Measurements from ENCODE around the gene BANF2. TPM values are rescaled to one million over a fixed set of nuclear protein-coding genes. Genes with fewer than 3 reads are reported as not detected.
A peak's percentile ranks its signal among the peaks of the same experiment; 100 is the strongest.
"Not testable (repeated sequence)": the region's sequence is repeated elsewhere in the genome, so short reads cannot be mapped to it uniquely, and the experiment has no call there.

Gene BANF2
- total RNA-seq, 1 donor from 2014 or later: 2.2 TPM

DNA sequence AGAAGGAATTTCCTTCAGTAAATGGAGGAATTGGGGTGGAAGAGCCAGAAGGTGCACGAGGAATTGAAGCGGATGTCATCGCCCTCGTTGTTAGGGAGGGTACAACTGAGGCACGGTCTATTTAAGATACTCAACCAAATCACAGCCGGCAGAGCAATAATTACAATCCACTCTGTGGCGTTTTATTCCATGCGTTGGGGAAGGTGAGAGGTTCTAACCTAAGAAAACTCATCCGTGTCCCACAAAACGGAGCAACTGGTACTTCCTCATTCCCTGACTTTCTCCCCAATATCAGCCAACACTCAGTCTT is 16.9 kb upstream of the BANF2 start:
- DNase-seq (ENCODE audit: low spot score): no peak

DNA sequence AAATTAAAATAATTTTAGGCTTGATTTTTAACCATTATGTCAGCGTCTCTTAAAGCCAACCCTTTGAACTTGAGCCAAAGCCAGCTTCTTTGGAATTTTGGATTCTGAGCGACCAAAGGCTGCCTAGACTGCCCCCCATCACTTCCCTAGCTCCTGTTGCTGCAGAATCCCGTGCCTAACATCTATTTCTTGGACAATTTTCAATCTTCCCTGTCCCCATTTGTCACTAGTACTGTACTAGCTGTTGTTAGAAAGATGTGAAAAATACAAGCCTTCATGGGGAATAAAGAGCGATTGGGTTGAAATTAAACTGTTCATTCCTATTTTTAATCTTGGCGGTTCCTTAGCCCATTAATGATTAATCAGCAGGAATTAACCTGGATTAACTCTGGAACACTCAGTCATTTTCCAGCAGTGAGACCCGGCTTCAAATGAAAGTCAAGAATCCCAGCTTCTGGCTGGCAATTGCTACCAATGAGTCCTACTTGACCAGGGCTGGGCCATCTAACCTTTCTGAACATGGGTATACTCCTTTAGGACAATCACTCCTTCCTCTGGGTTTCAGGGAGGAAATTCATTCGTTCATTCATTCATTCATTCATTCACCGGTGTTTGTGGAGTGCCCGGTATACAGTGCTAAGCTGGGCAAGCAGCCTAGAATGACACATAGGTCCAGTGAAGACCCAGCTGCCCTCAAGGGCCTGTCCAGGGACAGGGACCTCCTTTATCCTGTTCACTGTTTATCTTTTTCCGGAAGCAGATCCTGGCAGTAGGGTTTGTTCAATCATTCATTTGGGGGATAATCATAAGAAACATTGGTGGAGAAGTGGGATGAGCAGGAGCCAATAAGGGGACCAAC is 16.3 kb upstream of the BANF2 start:
- DNase-seq (ENCODE audit: low spot score): no peak

DNA sequence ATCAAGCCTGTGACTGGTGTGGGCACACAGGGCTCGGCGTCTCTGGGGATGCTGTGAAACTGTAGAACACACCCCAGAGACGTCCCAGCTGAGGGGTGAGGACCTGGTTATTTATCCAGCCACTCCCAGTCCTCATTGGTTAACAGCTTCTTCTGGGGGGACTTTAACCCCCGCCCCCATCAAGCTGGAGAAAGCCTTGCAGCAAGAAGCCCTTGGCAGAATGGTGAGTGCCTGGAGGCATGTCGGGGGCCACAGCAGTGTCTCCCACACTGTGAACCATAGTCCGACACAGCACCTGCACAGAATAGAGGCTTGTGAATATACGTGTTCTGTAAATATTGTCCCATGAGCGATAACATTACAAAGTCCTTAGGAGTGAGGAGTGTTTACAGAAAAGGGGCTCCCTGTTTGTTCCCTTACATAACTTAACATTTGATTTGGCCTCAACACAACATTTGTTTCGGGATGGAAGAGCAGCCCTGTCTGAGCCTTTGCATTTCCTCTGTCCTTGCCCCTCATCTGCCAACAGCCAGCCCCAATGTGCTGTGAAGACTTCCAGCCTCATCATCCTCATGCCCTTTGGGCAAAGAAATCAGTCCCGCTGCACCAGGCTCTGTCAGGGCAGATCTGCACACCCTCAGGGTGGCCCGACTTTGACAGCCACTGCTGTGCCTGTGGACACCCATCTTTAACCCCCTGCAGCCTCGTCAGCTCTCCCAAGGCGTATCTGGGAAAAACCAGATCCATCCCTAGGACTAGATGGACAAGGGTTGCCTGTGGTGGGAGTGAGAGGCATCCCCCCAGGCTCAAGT is 15.5 kb upstream of the BANF2 start:
- no peak for DNase-seq (ENCODE audit: low spot score)

DNA sequence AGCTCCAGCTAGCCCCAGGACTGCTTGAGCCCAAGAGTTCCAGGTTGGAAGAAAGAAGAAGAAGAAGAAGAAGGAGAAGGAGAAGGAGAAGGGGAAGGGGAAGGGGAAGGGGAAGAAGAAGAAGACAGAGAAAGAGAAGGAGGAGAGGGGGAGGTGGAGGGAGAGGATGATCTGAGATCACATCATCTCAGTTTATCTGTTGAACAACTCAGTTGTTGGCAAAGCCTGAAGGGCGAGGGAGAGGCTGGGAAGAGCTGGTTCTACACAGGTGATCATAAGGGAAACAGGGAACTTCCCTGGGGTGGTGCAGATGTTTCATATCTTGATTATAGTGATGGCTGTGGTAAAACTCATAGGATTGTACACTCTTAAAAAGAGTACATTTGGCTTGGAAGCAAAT is 14.6 kb upstream of the BANF2 start:
- DNase-seq (ENCODE audit: low spot score): no peak

DNA sequence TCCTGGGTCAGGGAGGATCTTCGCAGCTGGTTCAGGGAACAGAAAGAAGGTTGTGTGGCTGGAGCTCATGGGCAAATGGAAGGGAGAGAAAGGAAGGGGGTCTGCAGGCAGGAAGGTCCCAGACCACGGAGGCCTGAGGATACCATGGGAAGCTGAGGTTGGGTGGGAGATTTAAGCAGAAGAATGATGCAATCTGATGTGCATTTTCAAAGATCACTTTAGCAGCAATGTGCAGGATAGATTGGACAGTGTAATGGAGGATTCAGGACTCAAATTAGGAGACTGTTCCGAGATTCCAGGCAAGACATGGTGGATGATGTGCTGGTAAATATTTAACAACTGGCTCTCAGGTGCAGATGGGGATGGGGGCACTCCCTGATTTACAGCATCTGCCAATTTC is 12.0 kb upstream of the BANF2 start:
- no peak for DNase-seq (ENCODE audit: low spot score)

DNA sequence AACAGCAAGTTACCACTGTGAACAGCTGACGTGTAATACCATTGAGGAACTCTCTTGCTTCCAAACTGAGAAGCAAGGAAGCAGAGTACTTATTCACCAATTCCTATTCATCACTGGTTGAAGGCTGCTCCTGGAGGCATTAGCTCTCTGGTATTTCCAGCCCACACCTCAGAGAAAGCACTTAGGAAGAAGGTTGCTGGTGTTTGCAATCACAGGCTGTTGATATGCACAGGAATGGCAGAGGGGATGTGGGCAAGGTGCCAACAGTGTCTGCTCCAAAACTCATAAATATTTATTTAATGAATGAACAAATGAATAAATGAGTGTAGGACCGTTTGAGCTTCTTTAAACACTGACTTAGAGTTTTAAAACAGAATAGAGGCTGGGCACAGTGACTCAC is 10.8 kb upstream of the BANF2 start:
- peak; percentile 21 for DNase-seq (ENCODE audit: low spot score)

DNA sequence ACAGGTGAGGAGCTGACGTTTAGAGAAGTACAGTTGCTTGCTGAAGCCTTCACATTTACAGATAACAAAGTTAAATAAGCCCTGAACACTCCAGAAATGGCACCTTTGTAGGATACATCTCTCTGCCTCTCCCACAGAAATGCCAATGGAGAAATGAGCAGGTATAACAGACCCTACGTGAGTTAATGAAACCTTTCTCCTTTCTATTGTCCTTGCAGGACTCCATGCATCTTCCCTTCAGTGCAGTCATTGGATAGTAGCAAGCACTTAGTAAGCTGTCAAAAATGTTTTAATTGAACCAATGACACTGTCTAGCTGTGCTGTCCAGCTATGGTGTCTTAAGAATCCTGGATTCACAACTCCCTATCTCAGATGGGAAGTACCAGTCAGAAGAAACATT is 9.6 kb upstream of the BANF2 start:
- no peak for DNase-seq (ENCODE audit: low spot score)

DNA sequence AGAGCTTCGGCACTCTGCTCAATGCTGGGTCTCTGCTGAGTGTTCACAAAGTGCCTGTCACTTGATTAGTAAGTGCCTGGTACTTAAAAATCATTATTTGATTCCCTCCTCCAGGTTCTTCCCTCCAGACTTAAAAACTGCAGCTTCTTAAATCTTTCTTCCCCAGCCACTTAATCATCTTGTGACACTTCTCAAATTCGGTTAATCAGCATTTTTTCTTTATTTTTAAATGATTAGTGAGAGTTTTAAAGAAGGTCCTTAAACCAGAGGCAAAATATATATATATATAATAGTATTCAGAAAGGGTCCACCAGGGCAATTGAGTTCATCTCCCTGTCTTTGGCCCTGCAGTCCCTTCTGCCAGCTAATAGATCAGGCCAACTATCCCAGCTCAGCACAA is 8.0 kb upstream of the BANF2 start:
- no peak for DNase-seq (ENCODE audit: low spot score)

DNA sequence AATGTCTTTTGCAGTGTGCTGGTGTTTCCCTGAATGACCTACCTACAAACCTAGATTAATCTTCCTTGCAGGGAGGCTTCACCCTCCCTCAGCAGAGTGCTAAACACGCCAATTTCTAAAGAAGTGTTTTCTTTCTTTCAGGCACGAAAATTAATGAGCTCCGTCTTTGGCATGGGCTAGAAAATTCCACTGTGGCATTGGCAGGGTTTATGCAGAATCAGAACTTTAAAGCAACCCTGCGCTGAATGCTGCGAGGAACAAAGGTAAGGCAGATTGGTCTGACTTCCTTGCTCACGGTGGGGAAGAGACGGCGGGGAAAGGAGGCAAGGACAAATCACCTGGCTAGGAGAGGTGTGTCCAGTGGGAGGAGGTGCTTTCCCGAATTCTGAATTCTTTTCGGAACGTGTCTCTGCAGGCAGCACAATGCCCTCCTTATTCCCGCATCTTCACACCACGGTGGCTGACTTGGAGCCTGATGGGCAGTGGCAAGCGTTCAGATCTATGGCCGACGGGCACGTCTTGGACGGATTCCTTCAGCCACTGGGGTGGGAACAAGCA is 6.2 kb upstream of the BANF2 start:
- no peak for DNase-seq (ENCODE audit: low spot score)

DNA sequence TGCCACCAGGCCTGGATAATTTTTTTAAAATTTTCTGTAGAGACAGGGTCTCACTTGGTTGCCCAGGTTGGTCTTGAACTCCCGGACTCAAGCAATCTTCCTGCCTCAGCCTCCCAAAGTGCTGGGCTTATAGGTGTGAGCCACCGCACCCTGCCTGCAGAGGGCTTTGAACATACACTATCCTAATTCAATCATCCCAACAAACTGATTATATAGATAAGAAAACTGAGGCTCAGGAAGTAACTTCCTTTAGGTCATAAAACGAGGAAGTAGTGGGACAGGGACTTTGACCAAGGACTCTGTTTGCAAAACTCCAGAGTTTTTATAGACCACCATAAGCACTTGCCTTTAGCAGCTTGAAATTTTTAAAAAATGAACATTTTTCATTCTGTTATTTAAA is 5.0 kb upstream of the BANF2 start:
- DNase-seq (ENCODE audit: low spot score): no peak

DNA sequence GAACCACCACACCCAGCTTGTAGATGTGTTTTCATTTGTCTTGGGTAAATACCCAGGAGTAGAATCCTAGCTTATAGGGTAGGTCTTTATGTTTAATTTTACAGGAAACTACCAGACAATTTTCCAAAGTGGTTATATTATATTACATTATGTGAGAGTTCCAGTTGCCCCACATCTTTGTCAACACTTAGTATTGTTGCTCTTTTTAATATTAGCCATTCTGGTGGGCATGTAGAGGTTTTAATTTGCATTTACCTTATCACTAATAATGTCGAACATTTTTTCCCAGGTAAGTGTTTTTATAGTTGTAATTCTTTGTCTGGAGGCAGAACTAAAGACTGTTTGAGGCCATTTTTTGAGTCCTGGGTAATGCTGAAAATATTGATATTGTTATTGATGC is 3.5 kb upstream of the BANF2 start:
- no peak for DNase-seq (ENCODE audit: low spot score)

DNA sequence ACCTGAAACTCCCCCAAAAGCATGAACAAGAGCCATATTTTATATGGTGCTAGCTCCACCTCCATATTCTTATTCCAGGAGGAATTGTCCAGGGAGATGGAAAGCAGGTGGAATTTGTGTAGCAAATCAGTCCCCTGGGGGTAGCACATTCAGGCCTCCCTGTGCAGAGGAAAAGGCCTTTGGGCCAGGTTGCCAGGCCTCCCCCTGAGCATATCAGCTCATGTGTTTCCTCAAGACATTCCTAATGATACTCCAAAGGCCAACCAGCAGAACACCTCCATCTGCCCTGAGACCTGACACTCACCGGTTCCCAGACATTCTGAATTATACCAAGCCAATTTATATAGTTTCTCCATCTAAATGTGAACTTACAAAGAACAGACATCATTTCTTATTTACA is 2.6 kb upstream of the BANF2 start:
- no peak for DNase-seq (ENCODE audit: low spot score)

DNA sequence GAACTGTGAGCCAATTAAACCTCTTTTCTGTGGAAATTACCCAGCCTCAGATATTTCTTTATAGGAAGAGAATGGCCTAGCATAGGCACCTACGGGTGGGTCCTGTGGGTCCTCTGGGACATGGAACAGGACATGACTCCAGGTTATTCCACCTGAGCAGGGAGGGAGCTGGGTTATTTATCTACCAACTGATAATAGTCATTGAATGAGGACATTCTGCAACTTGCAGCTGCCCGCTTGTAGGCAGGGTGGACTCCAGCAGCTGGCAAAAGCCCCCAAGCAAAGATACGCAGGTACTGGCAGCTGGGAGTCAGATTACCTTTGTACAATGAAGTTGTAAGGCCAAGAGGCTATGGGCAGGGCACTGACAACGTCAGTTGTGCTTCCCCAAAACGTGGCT is 1.4 kb upstream of the BANF2 start:
- no peak for DNase-seq (ENCODE audit: low spot score)

DNA sequence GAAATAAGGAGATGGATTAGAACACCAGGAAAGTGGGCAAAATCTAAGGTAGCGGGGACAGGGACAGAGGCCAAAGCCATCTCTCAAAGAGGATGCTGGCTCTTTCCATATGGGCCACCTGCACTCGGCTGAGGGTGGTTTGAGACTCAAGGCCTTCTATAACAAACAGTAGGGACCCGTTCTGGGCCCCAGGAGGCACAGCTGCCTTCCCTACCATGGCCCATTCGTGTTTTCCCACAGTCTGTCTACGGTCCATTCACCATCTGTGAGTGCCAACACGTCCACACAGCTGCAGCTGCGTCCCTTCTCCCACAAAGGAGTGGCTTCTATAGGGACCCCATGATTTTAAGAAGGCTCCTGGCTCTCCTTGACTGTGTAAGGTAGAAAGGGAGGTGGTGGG is 871 bp downstream of the BANF2 start:
- DNase-seq (ENCODE audit: low spot score): no peak

DNA sequence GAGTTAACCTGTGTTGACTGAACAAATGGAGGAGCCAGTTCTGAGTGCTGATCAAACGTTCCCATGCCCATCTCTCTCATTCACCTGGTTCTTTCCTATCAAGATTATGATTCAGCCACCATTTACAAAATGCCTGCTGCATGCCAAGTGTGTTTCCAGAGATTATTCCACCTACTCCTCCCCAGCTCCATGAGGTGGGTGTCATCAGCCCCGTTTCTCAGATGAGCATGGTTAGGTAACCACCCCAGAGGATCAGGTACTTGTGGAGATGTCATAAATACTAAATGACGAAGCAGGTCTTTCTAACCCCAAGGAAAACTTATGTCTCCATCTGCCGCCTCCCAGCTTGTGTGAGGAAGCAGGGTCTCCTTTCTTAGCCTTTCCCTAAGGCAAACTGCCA is 2.1 kb downstream of the BANF2 start:
- DNase-seq (ENCODE audit: low spot score): no peak

DNA sequence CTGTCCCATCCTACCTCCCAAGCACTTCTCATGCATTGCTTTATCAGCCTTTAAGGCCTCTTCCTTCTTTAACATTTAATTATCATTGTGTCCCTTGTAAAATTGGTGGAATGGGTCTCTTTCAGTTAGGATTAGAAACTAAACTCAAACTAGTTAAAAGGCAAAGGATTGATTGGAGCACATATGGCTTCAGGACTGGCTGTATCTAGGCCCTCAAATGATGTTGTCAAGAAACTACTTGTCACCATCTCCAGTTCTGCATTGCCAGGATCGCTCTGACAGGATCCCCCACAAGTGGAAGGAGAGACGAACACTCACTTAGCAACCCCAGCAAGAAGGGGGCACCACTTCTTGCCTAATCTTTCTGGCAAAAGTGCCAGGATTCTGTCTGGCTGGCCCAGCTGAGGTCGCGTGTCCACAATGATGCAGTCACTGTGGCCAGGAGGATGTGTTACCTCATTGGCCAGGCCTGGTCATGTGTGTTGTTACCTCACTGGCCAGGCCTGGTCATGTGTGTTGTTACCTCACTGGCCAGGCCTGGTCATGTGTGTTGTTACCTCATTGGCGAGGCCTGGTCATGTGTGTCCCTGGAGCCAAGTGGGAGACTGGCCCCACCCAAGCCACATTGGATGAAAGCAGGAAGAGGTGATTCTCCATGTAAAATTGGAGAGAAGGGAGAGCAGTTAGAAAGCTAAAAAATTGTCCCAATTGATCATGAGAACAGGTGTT is 5.0 kb downstream of the BANF2 start:
- no peak for DNase-seq (ENCODE audit: low spot score)

DNA sequence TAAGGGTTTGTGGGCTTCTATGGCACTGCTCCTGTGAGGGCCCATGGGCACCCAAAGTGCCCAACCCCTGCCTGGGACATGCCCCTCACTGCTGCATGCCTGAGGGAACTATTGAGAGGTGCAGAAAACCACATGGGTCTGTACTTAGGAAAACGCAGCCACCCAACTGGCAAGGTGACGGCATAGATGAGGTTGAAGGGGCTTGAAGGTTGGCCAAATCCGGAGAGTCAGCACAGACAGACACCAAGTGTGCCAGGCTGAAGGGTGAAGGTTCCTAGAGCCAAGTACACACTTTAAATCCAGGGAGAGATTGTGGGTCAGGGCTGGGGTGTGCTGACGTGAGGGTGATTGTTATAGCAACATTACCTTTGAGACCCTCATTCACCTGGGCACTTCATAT is 6.2 kb downstream of the BANF2 start:
- DNase-seq (ENCODE audit: low spot score): no peak

DNA sequence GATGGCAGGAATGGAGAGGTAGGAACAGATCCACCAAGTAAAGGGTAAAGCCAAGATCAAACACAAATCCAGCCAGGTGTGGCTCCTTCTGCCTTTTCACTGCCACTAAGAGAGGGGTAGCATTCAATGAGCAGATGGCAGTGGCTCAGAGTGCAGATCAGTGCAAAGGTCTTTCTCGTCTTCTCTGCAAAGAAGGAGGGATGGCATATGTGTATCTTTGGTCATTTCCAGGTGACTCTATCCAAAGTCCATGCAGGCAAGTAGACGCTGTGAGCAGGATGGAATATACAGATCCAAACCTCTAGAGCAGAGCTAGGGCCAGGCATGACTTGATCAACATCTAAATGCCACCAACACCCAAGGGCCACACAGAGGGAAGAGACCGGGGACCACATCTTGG is 6.9 kb downstream of the BANF2 start:
- no peak for DNase-seq (ENCODE audit: low spot score)

DNA sequence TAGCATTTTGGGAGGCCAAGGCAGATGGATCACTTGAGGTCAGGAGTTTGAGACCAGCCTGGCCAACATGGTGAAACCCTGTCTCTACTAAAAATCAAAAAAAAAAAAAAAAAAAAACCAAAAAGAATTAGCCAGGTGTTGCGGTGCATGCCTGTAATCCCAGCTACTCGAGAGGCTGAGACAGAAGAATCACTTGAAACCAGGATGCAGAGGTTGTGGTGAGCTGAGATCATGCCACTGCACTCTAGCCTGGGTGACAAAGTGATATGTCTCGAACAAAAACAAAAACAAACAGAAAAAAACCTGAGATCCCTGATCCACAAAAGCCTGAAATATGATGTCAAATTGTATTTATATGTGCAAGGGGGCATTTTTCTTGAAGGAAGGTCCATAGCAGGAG is 8.2 kb downstream of the BANF2 start:
- DNase-seq (ENCODE audit: low spot score): not testable (repeated sequence)

DNA sequence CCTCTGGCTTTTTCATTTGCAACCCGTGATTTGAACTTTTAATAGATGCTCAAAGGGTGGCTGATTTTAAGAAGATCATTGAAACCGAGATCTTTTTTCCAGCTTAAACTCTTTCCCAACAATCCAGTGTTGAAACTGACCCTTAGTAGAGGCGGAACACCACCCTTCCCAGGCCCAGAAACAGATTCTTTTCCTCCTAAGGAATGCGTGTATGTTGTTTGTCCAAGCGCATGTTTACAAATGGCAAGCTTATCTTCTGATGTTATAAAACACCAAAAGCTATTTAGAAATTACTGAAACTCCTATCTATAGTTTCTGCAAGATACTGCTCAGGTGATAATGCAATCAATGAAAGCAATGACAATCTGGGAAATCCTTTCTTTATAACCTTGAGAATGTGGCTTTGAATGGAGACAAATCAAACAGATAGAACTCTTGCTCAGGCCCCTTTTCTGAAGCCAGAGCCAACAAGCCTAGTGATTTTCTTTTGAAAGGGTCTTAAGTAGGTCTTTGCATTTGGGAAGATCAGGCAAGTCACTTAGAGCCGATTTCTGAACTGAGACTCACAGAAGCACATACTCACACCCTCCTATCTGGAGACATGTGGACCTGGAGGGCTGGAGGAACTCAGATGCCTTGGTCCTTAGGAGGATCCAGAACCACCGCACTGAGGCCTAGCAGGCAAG is 9.1 kb downstream of the BANF2 start:
- peak; percentile 31 for DNase-seq (ENCODE audit: low spot score)

Data from umbilical cord (tissue), 2 donors.